K562 (cell line): ENCODE data around the gene NPDC1. TPM values are rescaled to one million over a fixed set of nuclear protein-coding genes. Genes with fewer than 3 reads are reported as not detected.
A peak's percentile ranks its signal among the peaks of the same experiment; 100 is the strongest.

Experiments
- CCNT2 ChIP-seq: IDR thresholded peaks from 2 replicates; pipeline ENCODE4 v1.6.1; 2011; ENCODE audit warnings: borderline replicate concordance, low read depth, mild to moderate bottlenecking, moderate library complexity, mixed read lengths, low read length; ENCODE audit not compliant: insufficient read length; ENCODE audit errors: extremely low read depth
- CREB1 ChIP-seq, 2 experiments: sonication (generic) in 1 of 2; formaldehyde crosslinking in 1 of 2; IDR thresholded peaks; 2 replicates each; pipeline versions ENCODE4 v1.6.1 to v1.8.0; 2012 to 2022; ENCODE audit warnings: inconsistent platforms in 1 of 2, mild to moderate bottlenecking in 1 of 2, missing genetic modification reagents in 1 of 2, moderate library complexity in 1 of 2
- GABPB1 ChIP-seq: sonication (generic); formaldehyde crosslinking; IDR thresholded peaks from 2 replicates; pipeline ENCODE4 v1.8.0; 2022; ENCODE audit warnings: mild to moderate bottlenecking, missing genetic modification reagents
- IRF2 ChIP-seq: sonication (generic); formaldehyde crosslinking; IDR thresholded peaks from 2 replicates; pipeline ENCODE4 v1.8.1; 2022; ENCODE audit warnings: mild to moderate bottlenecking, missing genetic modification reagents
- KAT7 ChIP-seq: sonication (generic); formaldehyde crosslinking; IDR thresholded peaks from 2 replicates; pipeline ENCODE4 v1.8.0; 2022; ENCODE audit warnings: missing genetic modification reagents, mild to moderate bottlenecking, borderline replicate concordance
- KDM2B ChIP-seq: fragments of 250-450 bp; sonication (Bioruptor Pico); IDR thresholded peaks from 2 replicates; pipeline ENCODE4 v1.8.0; 2021; ENCODE audit warnings: mild to moderate bottlenecking, moderate library complexity
- MAX ChIP-seq: sonication (generic); formaldehyde crosslinking; IDR thresholded peaks from 2 replicates; pipeline ENCODE4 v1.9.0; 2022; ENCODE audit warnings: mild to moderate bottlenecking, missing genetic modification reagents
- MAZ ChIP-seq, 2 experiments: fragments of 450-650 bp in 1 of 2; sonication (generic) in 1 of 2; formaldehyde crosslinking; IDR thresholded peaks in 1 of 2; conservative IDR thresholded peaks in 1 of 2; 2 replicates each; pipeline versions ENCODE4 v1.4.0 to v1.5.0; 2020; ENCODE audit warnings: mild to moderate bottlenecking in 1 of 2, missing genetic modification reagents in 1 of 2
- MCM2 ChIP-seq: fragments of 450-650 bp; IDR thresholded peaks from 2 replicates; pipeline ENCODE4 v1.6.1; 2017; ENCODE audit warnings: low read depth, mild to moderate bottlenecking
- NR2C2 ChIP-seq, 2 experiments: fragments of 200-800 bp in 1 of 2; sonication (Bioruptor generic) in 1 of 2; sonication (generic) in 1 of 2; formaldehyde crosslinking in 1 of 2; IDR thresholded peaks; 2 replicates each; pipeline versions ENCODE4 v1.6.1 to v1.8.0; 2016 to 2022; ENCODE audit warnings: mild to moderate bottlenecking in 1 of 2, missing compliant biosample characterization in 1 of 2, missing genetic modification characterization in 1 of 2, missing genetic modification reagents in 1 of 2
- PHF8 ChIP-seq: fragments of 200-600 bp; sonication (generic); IDR thresholded peaks from 2 replicates; pipeline ENCODE4 v1.6.1; 2012; ENCODE audit warnings: mixed run types, mild to moderate bottlenecking, inconsistent platforms, low read length, moderate library complexity, borderline replicate concordance
- POLR2G ChIP-seq: fragments of 200-400 bp; formaldehyde crosslinking; IDR thresholded peaks from 2 replicates; pipeline ENCODE4 v1.6.1; 2017; ENCODE audit warnings: low read depth, mild to moderate bottlenecking, antibody characterized with exemption, low read length, moderate library complexity
- RBM34 ChIP-seq: fragments of 200-400 bp; formaldehyde crosslinking; IDR thresholded peaks from 2 replicates; pipeline ENCODE4 v1.6.1; 2018; ENCODE audit warnings: low read length, borderline replicate concordance; ENCODE audit not compliant: insufficient read depth
- SAP30 ChIP-seq: fragments of 200-600 bp; sonication (generic); IDR thresholded peaks from 2 replicates; pipeline ENCODE4 v1.6.1; 2012; ENCODE audit warnings: borderline replicate concordance, low read depth, mild to moderate bottlenecking, moderate library complexity, low read length, control low read depth, inconsistent platforms; ENCODE audit not compliant: insufficient read depth, poor library complexity, severe bottlenecking
- SRSF3 ChIP-seq: fragments of 200-400 bp; formaldehyde crosslinking; IDR thresholded peaks from 2 replicates; pipeline ENCODE4 v1.6.1; 2016; ENCODE audit warnings: mild to moderate bottlenecking, low read length, moderate library complexity; ENCODE audit not compliant: insufficient read depth
- STAT5B ChIP-seq: fragments of 250-450 bp; sonication (Bioruptor Pico); IDR thresholded peaks from 2 replicates; pipeline ENCODE4 v1.8.0; 2021; ENCODE audit warnings: mild to moderate bottlenecking, inconsistent platforms
- TSC22D4 ChIP-seq: fragments of 450-650 bp; IDR thresholded peaks from 2 replicates; pipeline ENCODE4 v1.6.1; 2016; ENCODE audit warnings: missing genetic modification characterization, missing biosample characterization, control low read depth
- ZBTB7A ChIP-seq: IDR thresholded peaks from 2 replicates; pipeline ENCODE4 v1.6.1; 2011; ENCODE audit warnings: low read depth, mild to moderate bottlenecking, low read length, moderate library complexity, borderline replicate concordance; ENCODE audit not compliant: control insufficient read depth
- ZNF395 ChIP-seq: fragments of 200-800 bp; sonication (Bioruptor generic); IDR thresholded peaks from 2 replicates; pipeline ENCODE4 v1.6.1; 2017; ENCODE audit warnings: missing genetic modification characterization, missing compliant biosample characterization
- polyA plus RNA-seq, 8 experiments: library from polyadenylated mRNA; depleted of rRNA in 4 of 8; stranded (reverse) in 5 of 8; unstranded in 3 of 8; fragments of >200 nt; fragmentation: Nextera tagmentation in 2 of 8; fragmentation: Illumina TruSeq in 1 of 8; extraction: Ambion mirVana in 2 of 8; extraction: Trizol in 1 of 8; gene quantifications; 2 replicates each; pipeline versions ENCODE4 v1.2.1 to v1.2.3, GENCODE V29; 2011 to 2014; ENCODE audit warnings: inconsistent platforms in 1 of 8, missing spikeins in 1 of 8
- total RNA-seq, 7 experiments: library from RNA; depleted of rRNA in 6 of 7; stranded (reverse); fragments of >200 nt in 6 of 7; fragmentation: Illumina TruSeq in 2 of 7; extraction: Trizol in 2 of 7; gene quantifications; 2 replicates each; pipeline versions ENCODE4 v1.2.1 to v1.2.3, GENCODE V29; 2011 to 2021; ENCODE audit warnings: low replicate concordance in 1 of 7

The NPDC1 gene
- total and polyA plus RNA-seq, 9 of the 15 experiments (the other 6 are each of a cell fraction or from before 2014, with no cell fraction given), result 0.06 to 2.1 (median 0.53) TPM; not detected in 3

- 0 out of 2 replicates have a peak, but pooled peaks have one; percentile 37 for TF ChIP-seq KDM2B (CRISPR knock-in tag)
- TF ChIP-seq SAP30, result peak; percentile 45
- TF ChIP-seq PHF8, result peak; percentile 53; the same call in 1 of the 2 replicates
- peak; percentile 8 for TF ChIP-seq CCNT2
- no peak for TF ChIP-seq CREB1 (IDR thresholded peaks at IDR 0.05)
- TF ChIP-seq CREB1 (CRISPR knock-in tag; IDR thresholded peaks at IDR 0.05), result 0 out of 2 replicates have a peak, but pooled peaks have one; percentile 47
- TF ChIP-seq GABPB1 (CRISPR knock-in tag), result 0 out of 2 replicates have a peak, but pooled peaks have one; percentile 28
- TF ChIP-seq ZNF395 (CRISPR knock-in tag), result peak; percentile 70; the same call in 1 of the 2 replicates
- no peak for TF ChIP-seq NR2C2 (CRISPR knock-in tag; IDR thresholded peaks at IDR 0.05)
- TF ChIP-seq NR2C2 (tag; IDR thresholded peaks at IDR 0.05), result peak; percentile 18; the same call in 1 of the 2 replicates
- TF ChIP-seq MAZ (CRISPR knock-in tag; conservative IDR thresholded peaks at IDR 0.05 in 1 of 2, IDR thresholded peaks at IDR 0.05 in 1 of 2), result peak in 1 of 2 experiments; percentile 26; a peak in 1 of 4 replicates
- TF ChIP-seq ZBTB7A, result no peak; the same call in 1 of the 2 replicates
- no peak for TF ChIP-seq STAT5B (CRISPR knock-in tag)
- TF ChIP-seq IRF2 (CRISPR knock-in tag), result 0 out of 2 replicates have a peak, but pooled peaks have one; percentile 56
- TF ChIP-seq SRSF3, result no peak
- TF ChIP-seq KAT7 (CRISPR knock-in tag), result 0 out of 2 replicates have a peak, but pooled peaks have one; percentile 72
- peak; percentile 36; the same call in 1 of the 2 replicates for TF ChIP-seq MAX (CRISPR knock-in tag)
- TF ChIP-seq MCM2, result no peak
- TF ChIP-seq TSC22D4 (tag), result no peak
- TF ChIP-seq RBM34, result no peak
- TF ChIP-seq POLR2G, result peak; percentile 50; the same call in 1 of the 2 replicates
These were observed 18.4 kb downstream of the NPDC1 start, which contains the start of gene ABCA2 (continued) for GRCh38 chr9:137027369-137028262.
